ENCODE results near the gene ETV3. TPM values are rescaled to one million over a fixed set of nuclear protein-coding genes. Genes with fewer than 3 reads are reported as not detected.

ETV3 gene
- total and polyA plus RNA-seq, 2 of the 8 experiments (the other 6 are each of a cell fraction or from before 2014, with no cell fraction given) = 6.0 to 23.8 TPM

DNA sequence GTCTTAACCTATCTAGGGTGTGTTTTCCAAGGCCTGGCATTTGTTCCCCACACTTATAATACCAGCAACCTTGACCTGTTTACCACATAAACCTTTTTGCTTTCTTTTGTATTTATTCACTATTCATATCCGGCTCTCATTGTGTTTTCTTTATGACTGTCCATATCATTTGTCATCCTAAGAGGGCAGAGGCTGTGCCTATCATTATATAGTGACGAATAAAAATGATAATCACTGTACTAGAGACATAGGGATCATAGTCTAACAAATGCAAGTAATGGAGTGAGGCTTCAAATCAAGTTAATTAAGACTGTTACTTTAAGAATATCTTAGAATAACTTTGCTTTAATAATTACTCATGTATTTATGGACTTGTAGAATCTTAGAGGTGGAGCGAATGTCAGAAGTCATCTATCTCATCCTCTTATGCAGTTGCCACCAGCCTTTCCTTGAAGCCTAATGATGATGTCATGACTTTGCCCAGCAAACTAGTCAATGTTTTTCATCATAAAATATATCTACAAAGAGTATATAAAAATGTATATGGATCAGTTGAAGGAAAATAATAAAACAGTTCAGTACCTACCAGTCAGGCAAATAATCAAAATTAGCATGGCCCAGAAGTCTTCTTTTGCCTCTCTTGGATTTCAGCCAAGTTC is 4.7 kb upstream of the ETV3 start (continued):
- TF ChIP-seq, protein P1, sequence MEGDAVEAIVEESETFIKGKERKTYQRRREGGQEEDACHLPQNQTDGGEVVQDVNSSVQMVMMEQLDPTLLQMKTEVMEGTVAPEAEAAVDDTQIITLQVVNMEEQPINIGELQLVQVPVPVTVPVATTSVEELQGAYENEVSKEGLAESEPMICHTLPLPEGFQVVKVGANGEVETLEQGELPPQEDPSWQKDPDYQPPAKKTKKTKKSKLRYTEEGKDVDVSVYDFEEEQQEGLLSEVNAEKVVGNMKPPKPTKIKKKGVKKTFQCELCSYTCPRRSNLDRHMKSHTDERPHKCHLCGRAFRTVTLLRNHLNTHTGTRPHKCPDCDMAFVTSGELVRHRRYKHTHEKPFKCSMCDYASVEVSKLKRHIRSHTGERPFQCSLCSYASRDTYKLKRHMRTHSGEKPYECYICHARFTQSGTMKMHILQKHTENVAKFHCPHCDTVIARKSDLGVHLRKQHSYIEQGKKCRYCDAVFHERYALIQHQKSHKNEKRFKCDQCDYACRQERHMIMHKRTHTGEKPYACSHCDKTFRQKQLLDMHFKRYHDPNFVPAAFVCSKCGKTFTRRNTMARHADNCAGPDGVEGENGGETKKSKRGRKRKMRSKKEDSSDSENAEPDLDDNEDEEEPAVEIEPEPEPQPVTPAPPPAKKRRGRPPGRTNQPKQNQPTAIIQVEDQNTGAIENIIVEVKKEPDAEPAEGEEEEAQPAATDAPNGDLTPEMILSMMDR (IDR thresholded peaks at IDR 0.05; ENCODE audit: control extremely low read depth in 1 of 3, insufficient read depth in 1 of 3, low read depth in 1 of 3, low read length in 3 of 3) = no peak
- TF ChIP-seq POLR2AphosphoS5 (IDR thresholded peaks at IDR 0.05; ENCODE audit: low read depth, low read length) (no peak), GABPA (IDR thresholded peaks at IDR 0.05; ENCODE audit: borderline replicate concordance, insufficient read depth, low read length) (no peak), KDM5A (IDR thresholded peaks at IDR 0.05; ENCODE audit: low read length) (no peak)

Measured in H1 (cell line).